NCI-H345 treated with DMSO at 0.1 percent for 48 hours (cell line): ENCODE results near the gene ZNG1A.
"Not testable (repeated sequence)": the region's sequence is repeated elsewhere in the genome, so short reads cannot be mapped to it uniquely, and the experiment has no call there.

Experiments
- DNase-seq: peaks from one replicate; lab custom pipeline; 2025; ENCODE audit not compliant: unreplicated experiment; lab: John Stamatoyannopoulos, UW

Gene ZNG1A

GRCh38 chr9:178140-178825 lies 573 bp downstream of the ZNG1A start:
- DNase-seq = not testable (repeated sequence)

GRCh38 chr9:169757-170156 lies 9.1 kb downstream of the ZNG1A start:
- DNase-seq = not testable (repeated sequence)

- not testable (repeated sequence) for DNase-seq
Measured at GRCh38 chr9:159871-160270, 19.0 kb downstream of the ZNG1A start.

GRCh38 chr9:151173-151572 lies 27.7 kb downstream of the ZNG1A start:
- not testable (repeated sequence) for DNase-seq

- not testable (repeated sequence) for DNase-seq
Measured at GRCh38 chr9:139880-140279, 39.0 kb downstream of the ZNG1A start.

GRCh38 chr9:117995-118467 lies 60.8 kb downstream of the ZNG1A start, which contains the start of gene FOXD4:
Gene FOXD4 (minus strand): TSS chr9:118417. CDS start chr9:118119, 298 bp downstream.
- not testable (repeated sequence) for DNase-seq

- not testable (repeated sequence) for DNase-seq
Measured at GRCh38 chr9:117144-117994, 61.5 kb downstream of the ZNG1A start.

GRCh38 chr9:116239-117077 lies 62.4 kb downstream of the ZNG1A start:
- not testable (repeated sequence) for DNase-seq

- DNase-seq = not testable (repeated sequence)
Measured at GRCh38 chr9:115118-115451, 63.8 kb downstream of the ZNG1A start.

GRCh38 chr9:114267-115117 lies 64.4 kb downstream of the ZNG1A start:
- DNase-seq = not testable (repeated sequence)

- not testable (repeated sequence) for DNase-seq
Measured at GRCh38 chr9:113468-114266, 65.2 kb downstream of the ZNG1A start.

- DNase-seq = not testable (repeated sequence)
Measured at GRCh38 chr9:112589-113467, 66.0 kb downstream of the ZNG1A start.

- DNase-seq = not testable (repeated sequence)
Measured at GRCh38 chr9:110672-111071, 68.2 kb downstream of the ZNG1A start.

- not testable (repeated sequence) for DNase-seq
Measured at GRCh38 chr9:109540-109939, 69.3 kb downstream of the ZNG1A start.

GRCh38 chr9:108742-109495 lies 69.9 kb downstream of the ZNG1A start:
- DNase-seq = not testable (repeated sequence)

GRCh38 chr9:105991-106390 lies 72.9 kb downstream of the ZNG1A start:
- DNase-seq = not testable (repeated sequence)

- not testable (repeated sequence) for DNase-seq
Measured at GRCh38 chr9:100430-100829, 78.4 kb downstream of the ZNG1A start.

GRCh38 chr9:99867-100266 lies 79.0 kb downstream of the ZNG1A start:
- not testable (repeated sequence) for DNase-seq
